GM19395 (cell line): ENCODE data around the gene ANXA7.
"Not testable (repeated sequence)": the region's sequence is repeated elsewhere in the genome, so short reads cannot be mapped to it uniquely, and the experiment has no call there.

Source experiments
- ATAC-seq: cut with Tn5 transposase; IDR thresholded peaks from one replicate; pipeline ENCODE4 v1.9.1; 2021; ENCODE audit warnings: mild to moderate bottlenecking, moderate library complexity; ENCODE audit not compliant: unreplicated experiment

The ANXA7 gene

GRCh38 chr10:73344269-73344668, 69.6 kb downstream of the ANXA7 start:
- no peak for ATAC-seq

GRCh38 chr10:73340121-73340520, 73.7 kb downstream of the ANXA7 start:
- no peak for ATAC-seq

GRCh38 chr10:73339436-73339835, 74.4 kb downstream of the ANXA7 start:
- no peak for ATAC-seq

GRCh38 chr10:73338801-73339368, 75.0 kb downstream of the ANXA7 start:
- no peak for ATAC-seq

GRCh38 chr10:73333202-73333601, 80.7 kb downstream of the ANXA7 start:
- ATAC-seq: no peak

- no peak for ATAC-seq
Measured at GRCh38 chr10:73332379-73332778, 81.5 kb downstream of the ANXA7 start.

- not testable (repeated sequence) for ATAC-seq
Measured at GRCh38 chr10:73328523-73328922, 85.3 kb downstream of the ANXA7 start.

- ATAC-seq: not testable (repeated sequence)
Measured at GRCh38 chr10:73325290-73325689, 88.6 kb downstream of the ANXA7 start.
